HepG2 (cell line): ENCODE results near the gene JDP2.

Experiments used
- FOXM1 ChIP-seq: sonication (generic); formaldehyde crosslinking; IDR thresholded peaks from 2 replicates; pipeline ENCODE4 v1.5.0; 2020; ENCODE audit warnings: missing genetic modification reagents
- ZNF121 ChIP-seq: sonication (generic); formaldehyde crosslinking; IDR thresholded peaks from 2 replicates; pipeline ENCODE4 v1.5.0; 2020; ENCODE audit warnings: mild to moderate bottlenecking, missing genetic modification reagents
- ZNF253 ChIP-seq: sonication (generic); formaldehyde crosslinking; IDR thresholded peaks from 2 replicates; pipeline ENCODE4 v1.8.0; 2022; ENCODE audit warnings: mild to moderate bottlenecking, missing genetic modification reagents, borderline replicate concordance
- ZNF703 ChIP-seq: sonication (generic); formaldehyde crosslinking; IDR thresholded peaks from 2 replicates; pipeline ENCODE4 v1.5.1; 2020; ENCODE audit warnings: missing genetic modification reagents, mild to moderate bottlenecking, moderate library complexity, borderline replicate concordance
- TF ChIP-seq, protein P1 (sequence below): sonication (generic); formaldehyde crosslinking; IDR thresholded peaks from 2 replicates; pipeline ENCODE4 v1.4.0; 2020; ENCODE audit warnings: missing genetic modification reagents, mild to moderate bottlenecking, borderline replicate concordance

DNA sequence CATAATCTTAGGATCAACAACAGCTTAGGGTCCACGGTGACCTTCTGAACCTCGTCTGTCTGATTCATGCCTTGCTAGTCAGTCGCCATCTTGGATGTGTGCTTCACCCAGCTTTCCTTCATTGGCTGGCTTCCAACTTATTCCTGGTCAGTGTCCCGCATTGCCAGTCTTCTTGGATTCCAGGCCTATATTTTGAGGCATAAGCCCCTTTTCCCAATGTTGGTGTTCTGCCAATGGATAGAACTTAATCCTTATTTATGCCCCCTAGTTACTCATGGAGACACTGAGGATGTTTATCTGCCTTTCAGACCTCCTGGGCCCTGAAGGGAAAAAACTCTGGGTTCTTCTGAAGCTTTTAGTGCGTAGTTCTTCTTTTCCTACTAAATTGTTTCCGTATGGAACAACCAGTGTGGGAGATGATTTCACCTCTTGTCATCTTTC lies 5.8 kb downstream of the JDP2 start:
- TF ChIP-seq, protein P1, sequence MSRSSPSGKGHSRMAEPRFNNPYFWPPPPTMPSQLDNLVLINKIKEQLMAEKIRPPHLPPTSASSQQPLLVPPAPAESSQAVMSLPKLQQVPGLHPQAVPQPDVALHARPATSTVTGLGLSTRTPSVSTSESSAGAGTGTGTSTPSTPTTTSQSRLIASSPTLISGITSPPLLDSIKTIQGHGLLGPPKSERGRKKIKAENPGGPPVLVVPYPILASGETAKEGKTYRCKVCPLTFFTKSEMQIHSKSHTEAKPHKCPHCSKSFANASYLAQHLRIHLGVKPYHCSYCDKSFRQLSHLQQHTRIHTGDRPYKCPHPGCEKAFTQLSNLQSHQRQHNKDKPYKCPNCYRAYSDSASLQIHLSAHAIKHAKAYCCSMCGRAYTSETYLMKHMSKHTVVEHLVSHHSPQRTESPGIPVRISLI (CRISPR knock-in tag) = no peak
- TF ChIP-seq ZNF253 (no peak), ZNF121 (no peak), ZNF703 (CRISPR knock-in tag) (no peak), FOXM1 (no peak)
